Activated T-helper 2 cell treated with anti-CD3 and anti-CD28 coated beads, Interferon-gamma antibody, Interleukin-2, Interleukin-4, amounts not matched to agents 10 μg/mL and 5 μg/mL and 100 μg/mL, durations not matched to agents 14 hours and 24 hours and 36 hours (primary cell): ENCODE measurements around the gene WFDC10A. TPM values are rescaled to one million over a fixed set of nuclear protein-coding genes. Genes with fewer than 3 reads are reported as not detected.
"Not testable (repeated sequence)": the region's sequence is repeated elsewhere in the genome, so short reads cannot be mapped to it uniquely, and the experiment has no call there.

ENCODE experiments used
- DNase-seq: peaks from one replicate; pipeline ENCODE4 v3.0.0; 2021; ENCODE audit warnings: low spot score
- H3K27ac Mint-ChIP-seq: one replicate; pipeline ENCODE4 v1.8.0; 2021; ENCODE audit warnings: mixed read lengths
- H3K27me3 Mint-ChIP-seq: one replicate; pipeline ENCODE4 v1.8.0; 2021; ENCODE audit warnings: low read depth, mixed read lengths
- H3K36me3 Mint-ChIP-seq: one replicate; pipeline ENCODE4 v1.8.0; 2021; ENCODE audit warnings: low read depth, mixed read lengths
- H3K4me1 Mint-ChIP-seq: one replicate; pipeline ENCODE4 v1.8.0; 2021; ENCODE audit warnings: low read depth, mixed read lengths
- H3K4me3 Mint-ChIP-seq: one replicate; pipeline ENCODE4 v1.8.0; 2021; ENCODE audit warnings: low read depth, mild to moderate bottlenecking, moderate library complexity, mixed read lengths
- H3K9me3 Mint-ChIP-seq: one replicate; pipeline ENCODE4 v1.8.0; 2021; ENCODE audit warnings: mixed read lengths
- intact Hi-C: fragments of 100-400 bp; cut with micrococcal nuclease; formaldehyde crosslinking; loops from one replicate; pipeline ENCODE4 v1.15.1; 2023
- total RNA-seq: library from RNA; stranded (reverse); gene quantifications from 2 replicates; pipeline ENCODE4 v1.2.3, GENCODE V29; 2022

The WFDC10A gene
- not detected in 2 replicates for total RNA-seq

DNA sequence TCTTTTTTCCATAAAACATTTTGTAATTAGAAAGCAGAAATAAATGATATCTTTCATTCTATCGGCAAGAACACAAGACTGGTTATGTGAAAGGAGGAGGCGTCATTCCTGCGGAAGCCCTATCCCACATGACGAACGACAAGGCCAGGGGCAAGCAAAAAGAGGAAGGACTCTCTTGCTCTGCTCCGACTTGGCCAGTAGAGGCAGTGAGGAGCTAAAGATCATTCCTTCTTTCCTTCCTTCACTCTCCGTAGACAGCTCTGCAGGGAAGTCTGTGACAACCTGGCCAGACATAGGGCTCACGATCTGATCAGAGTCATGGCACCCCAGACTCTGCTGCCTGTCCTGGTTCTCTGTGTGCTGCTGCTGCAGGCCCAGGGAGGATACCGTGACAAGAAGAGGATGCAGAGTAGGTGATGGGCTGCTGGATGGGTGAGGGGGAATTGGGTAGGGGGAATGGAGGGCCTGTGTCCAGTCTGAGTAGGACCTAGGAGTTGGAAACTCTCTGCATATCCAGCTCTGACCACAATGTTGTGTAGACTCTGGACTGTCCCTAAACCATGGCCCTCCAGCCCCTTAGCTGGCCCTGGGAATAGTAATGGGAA lies at the start of gene WFDC10A:
WFDC10A (plus strand) TSS at position 244 of the 605 bp plus-strand sequence; CDS start at position 319, 75 bp downstream.
- no peaks in the 10 kb centered on the region for H3K36me3 Mint-ChIP-seq
- DNase-seq: no peak
- no peaks in the 10 kb centered on the region for H3K9me3 Mint-ChIP-seq
- H3K4me1 Mint-ChIP-seq: no peaks in the 10 kb centered on the region
- peaks cover 10% of the 10 kb centered on the region for H3K27me3 Mint-ChIP-seq
- no peak within 1 kb of the TSS for H3K27ac Mint-ChIP-seq
- intact Hi-C loops: no loop called here
- no peak within 1 kb of the TSS for H3K4me3 Mint-ChIP-seq

DNA sequence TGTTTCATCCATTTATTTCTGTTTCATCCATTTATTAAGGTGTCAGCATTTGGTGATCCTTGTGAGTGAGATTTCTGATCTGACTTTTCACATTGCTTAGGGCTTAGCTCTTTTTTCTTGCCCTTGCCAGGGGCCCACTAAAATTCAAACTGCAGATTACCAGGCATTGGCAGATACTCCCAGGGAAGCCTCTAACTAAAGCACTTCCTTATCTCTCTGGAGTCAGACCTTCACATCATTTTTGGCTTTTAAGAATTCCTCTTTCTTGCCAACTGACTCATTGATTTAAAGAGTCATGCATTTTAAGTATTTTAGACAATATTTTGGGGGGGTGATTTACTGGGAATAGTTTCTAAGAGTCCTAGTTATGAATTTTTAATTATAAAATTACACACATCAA lies 47.8 kb upstream of the WFDC10A start:
- Mint-ChIP-seq H3K27ac (no peak overlapping the region), H3K4me3 (no peak overlapping the region), H3K36me3 (no peaks in the 10 kb centered on the region), H3K4me1 (no peaks in the 10 kb centered on the region), H3K9me3 (no peaks in the 10 kb centered on the region), H3K27me3 (peaks cover 23% of the 10 kb centered on the region)
- intact Hi-C loops: no loop called here
- DNase-seq: no peak

DNA sequence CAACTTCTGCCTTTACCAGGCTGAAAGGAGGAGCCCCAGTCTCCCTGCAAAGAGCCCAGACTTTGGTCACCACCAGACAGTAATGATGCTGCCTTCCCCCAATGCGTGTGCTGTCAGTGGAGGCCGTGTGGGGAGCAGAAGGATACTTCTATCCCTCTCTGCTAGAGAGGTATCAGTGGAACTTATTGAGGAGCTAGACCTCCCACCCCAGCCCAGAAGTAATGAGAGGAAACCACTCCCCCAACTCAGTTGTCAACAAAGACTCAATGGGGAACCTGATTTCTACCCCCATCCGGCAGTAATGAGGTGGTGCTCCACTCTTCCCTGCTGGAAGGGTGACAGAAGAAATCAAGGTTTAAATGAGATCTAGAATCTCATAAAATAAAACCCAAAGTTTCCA lies 46.0 kb upstream of the WFDC10A start:
- no peak overlapping the region for H3K27ac Mint-ChIP-seq
- H3K27me3 Mint-ChIP-seq: peaks cover 21% of the 10 kb centered on the region
- DNase-seq: no peak
- no peaks in the 10 kb centered on the region for H3K9me3 Mint-ChIP-seq
- no peaks in the 10 kb centered on the region for H3K36me3 Mint-ChIP-seq
- intact Hi-C loops: no loop called here
- no peaks in the 10 kb centered on the region for H3K4me1 Mint-ChIP-seq
- H3K4me3 Mint-ChIP-seq: no peak overlapping the region

DNA sequence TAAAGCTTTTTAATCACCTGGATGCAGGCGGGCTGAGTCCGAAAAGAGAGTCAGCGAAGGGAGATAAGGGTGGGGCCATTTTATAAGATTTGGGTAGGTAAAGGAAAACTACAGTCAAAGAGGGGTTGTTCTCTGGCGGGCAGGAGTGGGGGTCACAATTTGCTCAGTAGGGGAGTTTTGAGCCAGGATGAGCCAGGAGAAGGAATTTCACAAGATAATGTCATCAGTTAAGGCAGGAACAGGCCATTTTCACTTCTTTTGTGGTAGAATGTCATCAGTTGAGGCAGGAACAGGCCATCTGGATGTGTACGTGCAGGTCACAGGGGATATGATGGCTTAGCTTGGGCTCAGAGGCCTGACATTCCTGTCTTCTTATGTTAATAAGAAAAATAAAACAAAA lies 45.2 kb upstream of the WFDC10A start:
- H3K9me3 Mint-ChIP-seq, H3K4me3 Mint-ChIP-seq, H3K4me1 Mint-ChIP-seq, H3K36me3 Mint-ChIP-seq, H3K27ac Mint-ChIP-seq, intact Hi-C loops, DNase-seq: not testable (repeated sequence)
- peaks cover 23% of the 10 kb centered on the region for H3K27me3 Mint-ChIP-seq

DNA sequence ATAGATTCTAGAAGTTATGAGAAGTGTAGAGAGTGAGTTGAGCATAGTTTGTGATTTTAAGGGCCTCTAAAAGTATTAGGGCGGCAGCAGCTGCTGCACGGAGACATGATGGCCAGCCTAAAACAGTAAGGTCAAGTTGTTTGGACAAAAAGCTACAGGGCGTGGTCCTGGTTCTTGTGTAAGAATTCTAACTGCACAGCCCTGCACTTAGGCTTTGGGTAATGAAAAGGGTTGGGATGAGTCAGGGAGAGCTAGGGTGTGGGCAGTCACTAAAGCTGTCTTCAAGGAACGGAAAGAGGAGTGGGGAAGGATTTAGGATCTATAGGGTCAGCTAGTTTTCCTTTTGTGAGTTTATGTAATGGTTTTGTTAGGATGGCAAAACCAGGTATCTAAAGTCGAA lies 43.6 kb upstream of the WFDC10A start:
- H3K4me3 Mint-ChIP-seq, DNase-seq, H3K36me3 Mint-ChIP-seq, H3K27ac Mint-ChIP-seq, H3K9me3 Mint-ChIP-seq, intact Hi-C loops, H3K4me1 Mint-ChIP-seq: not testable (repeated sequence)
- peaks cover 17% of the 10 kb centered on the region for H3K27me3 Mint-ChIP-seq

DNA sequence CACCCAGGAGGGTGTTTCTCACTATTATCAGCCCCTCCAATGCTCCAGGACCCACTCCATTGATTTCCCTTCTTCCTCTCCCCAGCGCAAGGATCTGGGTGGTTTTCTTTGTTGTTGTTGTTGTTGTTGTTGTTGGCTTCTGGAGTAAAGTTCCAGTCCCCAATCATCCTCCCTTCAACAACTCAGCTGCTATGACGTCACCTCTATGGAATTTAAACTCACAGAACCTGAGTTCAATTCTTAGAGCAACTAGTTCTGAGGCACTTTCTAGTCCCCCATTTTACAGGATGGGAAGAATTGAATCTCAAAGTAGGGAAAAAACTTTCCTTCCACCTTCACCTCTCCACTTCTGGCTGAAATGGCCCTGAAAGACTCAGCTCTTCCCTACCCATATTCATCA lies 40.7 kb upstream of the WFDC10A start:
- no peaks in the 10 kb centered on the region for H3K4me1 Mint-ChIP-seq
- peaks cover 9% of the 10 kb centered on the region for H3K27me3 Mint-ChIP-seq
- no peaks in the 10 kb centered on the region for H3K36me3 Mint-ChIP-seq
- H3K4me3 Mint-ChIP-seq: no peak overlapping the region
- no peaks in the 10 kb centered on the region for H3K9me3 Mint-ChIP-seq
- DNase-seq: no peak
- H3K27ac Mint-ChIP-seq: no peak overlapping the region
- intact Hi-C loops: no loop called here

DNA sequence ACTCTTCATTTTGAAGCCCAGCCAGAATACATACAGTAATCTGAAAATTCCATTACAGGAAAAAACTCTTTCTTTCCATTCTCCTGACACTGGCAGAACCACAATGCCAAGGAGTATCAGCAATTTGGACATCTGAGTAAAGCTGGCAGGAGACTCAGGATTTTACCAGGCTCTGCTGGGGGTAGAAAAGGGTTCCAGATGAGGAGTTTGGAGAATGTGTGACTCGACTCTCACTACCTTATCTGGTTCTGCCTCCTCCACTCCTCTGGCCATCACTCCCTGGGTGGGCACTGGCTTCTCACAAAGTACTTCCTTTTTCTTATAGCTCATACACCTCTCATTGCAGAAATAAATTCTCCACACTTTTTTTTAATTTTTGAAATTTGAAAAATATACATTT lies 39.8 kb upstream of the WFDC10A start:
- intact Hi-C loops: no loop called here
- Mint-ChIP-seq H3K27ac (no peak overlapping the region), H3K9me3 (no peaks in the 10 kb centered on the region), H3K4me1 (no peaks in the 10 kb centered on the region), H3K27me3 (peaks cover 14% of the 10 kb centered on the region), H3K4me3 (no peak overlapping the region), H3K36me3 (no peaks in the 10 kb centered on the region)
- no peak for DNase-seq

DNA sequence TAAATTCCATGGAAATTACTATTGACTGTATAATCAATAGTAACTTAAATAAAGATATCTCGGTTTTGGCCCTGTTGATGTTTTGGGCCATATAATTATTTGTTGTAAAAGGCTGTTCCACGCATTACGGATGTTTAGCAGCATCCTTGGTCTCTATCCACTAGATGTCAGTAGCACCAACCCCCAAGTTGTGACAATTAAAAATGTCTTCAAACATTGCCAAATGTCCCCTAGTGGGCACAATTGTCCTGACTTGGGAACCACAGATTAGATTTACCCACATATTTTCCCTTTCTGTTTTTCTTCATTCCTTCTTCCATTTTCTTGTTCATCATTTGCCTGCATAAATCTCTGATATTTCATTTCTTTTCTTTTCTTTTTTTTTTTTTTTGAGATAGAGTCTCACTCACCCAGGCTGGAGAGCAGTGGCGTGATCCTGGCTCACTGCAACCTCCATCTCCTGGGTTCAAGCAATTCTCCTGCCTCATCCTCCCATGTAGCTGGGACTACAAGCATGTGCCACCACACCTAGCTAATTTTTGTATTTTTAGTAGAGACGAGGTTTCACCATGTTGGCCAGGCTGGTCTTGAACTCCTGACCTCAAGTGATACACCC lies 36.9 kb upstream of the WFDC10A start:
- H3K36me3 Mint-ChIP-seq: no peaks in the 10 kb centered on the region
- H3K9me3 Mint-ChIP-seq: no peaks in the 10 kb centered on the region
- H3K27ac Mint-ChIP-seq: no peak overlapping the region
- peaks cover 16% of the 10 kb centered on the region for H3K27me3 Mint-ChIP-seq
- intact Hi-C loops: loop anchor here (1.0 kb wide), 1 partner anchor 179 kb away; no protein-coding TSS in a partner anchor
- no peaks in the 10 kb centered on the region for H3K4me1 Mint-ChIP-seq
- DNase-seq: no peak
- H3K4me3 Mint-ChIP-seq: no peak overlapping the region

DNA sequence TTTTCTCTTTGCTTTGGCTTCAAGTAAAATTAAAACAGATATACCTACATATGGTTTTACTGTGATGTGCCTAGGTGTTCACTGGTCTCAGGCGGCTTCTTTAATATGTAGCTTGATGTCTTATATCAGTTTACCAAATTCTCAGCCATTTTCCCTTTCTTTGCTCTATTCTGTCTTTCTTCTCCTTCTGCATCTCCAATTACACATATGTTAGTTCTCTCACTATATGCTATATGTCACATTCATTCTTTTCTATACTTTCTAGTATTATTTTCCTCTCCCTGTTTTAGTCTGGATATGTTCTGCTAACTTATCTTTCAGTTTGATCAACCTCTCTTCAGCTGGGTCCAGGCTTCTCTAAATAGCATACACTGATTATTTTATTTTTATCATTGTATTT lies 36.0 kb upstream of the WFDC10A start:
- DNase-seq: no peak
- intact Hi-C loops: no loop called here
- Mint-ChIP-seq H3K27me3 (peaks cover 16% of the 10 kb centered on the region), H3K27ac (no peak overlapping the region), H3K36me3 (no peaks in the 10 kb centered on the region), H3K9me3 (no peaks in the 10 kb centered on the region), H3K4me1 (no peaks in the 10 kb centered on the region), H3K4me3 (no peak overlapping the region)

DNA sequence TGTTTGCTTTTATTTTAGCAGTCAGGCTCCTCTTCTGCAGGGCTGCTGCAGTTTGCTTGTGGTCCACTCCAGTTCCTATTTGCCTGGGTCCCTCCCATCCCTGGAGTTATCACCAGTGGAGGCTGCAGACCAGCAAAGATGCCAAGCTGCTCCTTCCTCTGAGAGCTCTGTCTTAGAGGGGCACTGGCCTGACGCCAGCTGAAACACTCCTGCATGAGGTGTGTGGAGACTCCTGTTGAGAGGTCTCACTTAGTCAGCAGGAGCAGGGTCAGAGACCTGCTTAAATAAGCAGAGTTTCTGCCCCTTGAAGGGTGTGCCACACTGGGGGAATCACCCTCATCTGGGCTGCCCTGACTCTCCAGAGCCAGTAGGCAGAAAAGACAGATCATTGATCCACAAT lies 34.3 kb upstream of the WFDC10A start:
- Mint-ChIP-seq H3K27me3 (peaks cover 9% of the 10 kb centered on the region), H3K4me1 (no peaks in the 10 kb centered on the region), H3K27ac (no peak overlapping the region), H3K4me3 (no peak overlapping the region), H3K9me3 (no peaks in the 10 kb centered on the region), H3K36me3 (no peaks in the 10 kb centered on the region)
- no peak for DNase-seq
- intact Hi-C loops: no loop called here

DNA sequence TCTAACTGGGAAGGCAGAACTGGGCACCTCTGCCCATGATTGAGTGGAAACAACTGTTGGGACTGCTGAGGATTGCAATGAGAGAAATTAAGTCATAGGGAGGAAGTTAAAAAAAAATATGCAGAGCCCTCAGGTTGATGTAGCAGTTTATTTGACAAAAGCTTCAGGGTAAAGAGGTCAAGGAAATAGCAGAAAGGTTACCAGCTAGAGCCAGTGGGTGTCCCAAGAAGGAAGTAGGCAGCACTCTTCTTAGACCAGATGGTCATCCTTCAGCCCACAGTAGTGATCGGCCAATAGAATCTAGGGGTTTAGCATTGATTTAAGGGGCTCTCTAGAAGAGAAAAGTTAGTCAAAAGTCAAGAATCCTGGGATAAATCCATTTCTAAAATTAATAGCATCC lies 21.7 kb upstream of the WFDC10A start:
- peaks cover 58% of the 10 kb centered on the region for H3K9me3 Mint-ChIP-seq
- intact Hi-C loops: no loop called here
- no peak for DNase-seq
- H3K36me3 Mint-ChIP-seq: no peaks in the 10 kb centered on the region
- peaks cover 2% of the 10 kb centered on the region for H3K27me3 Mint-ChIP-seq
- H3K4me1 Mint-ChIP-seq: peaks cover 27% of the 10 kb centered on the region
- H3K4me3 Mint-ChIP-seq: no peak overlapping the region
- no peak overlapping the region for H3K27ac Mint-ChIP-seq

DNA sequence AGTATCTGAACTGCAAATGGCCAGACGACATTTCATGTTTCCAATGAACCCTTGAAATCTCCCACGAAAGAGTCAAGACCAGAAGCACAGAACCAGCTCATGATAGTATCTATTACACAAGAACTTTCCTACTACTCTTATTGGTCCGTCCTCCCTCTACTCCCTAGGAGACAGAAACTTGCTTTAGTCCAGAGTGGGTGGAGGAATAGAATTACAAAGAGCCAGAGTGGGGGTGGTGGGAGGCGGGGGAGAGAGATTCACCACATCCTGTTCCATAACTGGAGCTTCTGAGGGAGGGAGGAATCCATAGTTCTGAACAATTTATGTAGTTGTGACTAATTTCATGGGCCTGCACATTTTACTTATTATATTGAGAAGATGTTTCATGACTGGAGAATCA lies 18.5 kb upstream of the WFDC10A start:
- peaks cover 6% of the 10 kb centered on the region for H3K27me3 Mint-ChIP-seq
- H3K4me3 Mint-ChIP-seq: no peak overlapping the region
- intact Hi-C loops: loop anchor here (1.0 to 10.0 kb wide), 2 partner anchors 141 to 1844 kb away; no protein-coding TSS in a partner anchor

DNA sequence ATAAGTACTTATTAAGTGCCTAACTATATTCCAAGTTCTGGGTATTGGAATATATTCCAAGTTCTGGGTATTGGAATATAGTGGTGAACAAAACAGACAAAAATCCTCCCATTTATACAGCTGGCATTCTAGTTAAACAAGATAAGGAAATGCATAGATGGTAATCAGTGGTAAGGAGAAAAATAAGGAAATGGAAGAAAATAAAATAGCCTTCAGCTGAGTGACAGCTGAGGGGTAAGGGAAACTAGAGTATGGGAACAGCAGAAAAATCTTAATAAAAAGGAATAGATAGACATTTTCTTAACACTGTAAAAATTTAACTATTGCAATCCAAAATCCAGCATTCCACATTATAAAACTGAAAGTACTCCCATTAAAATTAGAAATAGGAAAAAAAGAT lies 17.2 kb upstream of the WFDC10A start:
- no peak overlapping the region for H3K4me3 Mint-ChIP-seq
- DNase-seq: no peak
- peaks cover 31% of the 10 kb centered on the region for H3K9me3 Mint-ChIP-seq
- peaks cover 22% of the 10 kb centered on the region for H3K4me1 Mint-ChIP-seq
- intact Hi-C loops: loop anchor here (10.0 kb wide), 1 partner anchor 1842 kb away; no protein-coding TSS in a partner anchor
- H3K27ac Mint-ChIP-seq: no peak overlapping the region
- no peaks in the 10 kb centered on the region for H3K36me3 Mint-ChIP-seq
- peaks cover 6% of the 10 kb centered on the region for H3K27me3 Mint-ChIP-seq

More for the DNA sequence above, 18.5 kb upstream of the WFDC10A start:
- H3K4me1 Mint-ChIP-seq: peaks cover 27% of the 10 kb centered on the region
- H3K27ac Mint-ChIP-seq: peak overlapping the region; percentile 21
- peaks cover 41% of the 10 kb centered on the region for H3K9me3 Mint-ChIP-seq
- no peak for DNase-seq
- H3K36me3 Mint-ChIP-seq: no peaks in the 10 kb centered on the region
